ENCODE data around the gene PARVG. TPM values are rescaled to one million over a fixed set of nuclear protein-coding genes. Genes with fewer than 3 reads are reported as not detected.

The PARVG gene
- total RNA-seq, 4 donors from 2014 or later = 7.1 to 16.2 (median 11.2) TPM

- H3K4me1 ChIP-seq = peaks cover 5 to 9% (median 8%) of the 10 kb centered on the region in 4 donors
- 86% methylated on average over 14 of the region's 16 CpGs for WGBS
- peaks cover 0 to 22% (median 0%) of the 10 kb centered on the region in 4 donors for H3K27me3 ChIP-seq
- TF ChIP-seq POLR2AphosphoS5 (IDR thresholded peaks at IDR 0.05) = no peak
- no peak for TF ChIP-seq POLR2A (IDR thresholded peaks at IDR 0.05; ENCODE audit: low read depth)
- no peak for TF ChIP-seq EP300 (IDR thresholded peaks at IDR 0.05)
- TF ChIP-seq, protein P1, sequence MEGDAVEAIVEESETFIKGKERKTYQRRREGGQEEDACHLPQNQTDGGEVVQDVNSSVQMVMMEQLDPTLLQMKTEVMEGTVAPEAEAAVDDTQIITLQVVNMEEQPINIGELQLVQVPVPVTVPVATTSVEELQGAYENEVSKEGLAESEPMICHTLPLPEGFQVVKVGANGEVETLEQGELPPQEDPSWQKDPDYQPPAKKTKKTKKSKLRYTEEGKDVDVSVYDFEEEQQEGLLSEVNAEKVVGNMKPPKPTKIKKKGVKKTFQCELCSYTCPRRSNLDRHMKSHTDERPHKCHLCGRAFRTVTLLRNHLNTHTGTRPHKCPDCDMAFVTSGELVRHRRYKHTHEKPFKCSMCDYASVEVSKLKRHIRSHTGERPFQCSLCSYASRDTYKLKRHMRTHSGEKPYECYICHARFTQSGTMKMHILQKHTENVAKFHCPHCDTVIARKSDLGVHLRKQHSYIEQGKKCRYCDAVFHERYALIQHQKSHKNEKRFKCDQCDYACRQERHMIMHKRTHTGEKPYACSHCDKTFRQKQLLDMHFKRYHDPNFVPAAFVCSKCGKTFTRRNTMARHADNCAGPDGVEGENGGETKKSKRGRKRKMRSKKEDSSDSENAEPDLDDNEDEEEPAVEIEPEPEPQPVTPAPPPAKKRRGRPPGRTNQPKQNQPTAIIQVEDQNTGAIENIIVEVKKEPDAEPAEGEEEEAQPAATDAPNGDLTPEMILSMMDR (IDR thresholded peaks at IDR 0.05) = no peak
- intact Hi-C loops (cut with DNase I) = no loop called here
- no peak overlapping the region for H3K4me3 ChIP-seq
- no peak for DNase-seq (ENCODE audit: extremely low spot score)
- no peaks in the 10 kb centered on the region for H3K36me3 ChIP-seq
- H3K27ac ChIP-seq (replicated peaks in 1 of 4) = no peak overlapping the region
- peaks cover 0 to 11% (median 9%) of the 10 kb centered on the region in 4 donors for H3K9me3 ChIP-seq
Measured at GRCh38 chr22:44207173-44207980, 26.7 kb downstream of the PARVG start.

DNA sequence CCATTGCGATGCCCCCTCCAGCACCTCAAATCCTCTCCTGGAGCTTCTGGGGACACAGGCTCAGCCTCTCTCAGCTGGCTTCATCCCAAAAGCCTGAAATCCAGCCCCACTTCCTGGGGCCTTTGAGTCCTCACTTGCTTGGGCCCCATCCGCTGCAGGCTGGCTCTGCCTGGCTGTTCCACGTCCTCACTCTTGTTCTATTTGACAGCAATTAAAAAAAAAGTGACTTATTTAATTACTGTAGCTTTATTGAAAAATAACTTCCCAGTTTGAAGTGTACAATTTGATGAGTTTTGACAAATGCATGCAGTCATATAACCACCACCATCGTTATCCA, 27.2 kb downstream of the PARVG start:
- intact Hi-C loops (cut with DNase I) = no loop called here
- H3K36me3 ChIP-seq = no peaks in the 10 kb centered on the region
- peaks cover 0 to 11% (median 9%) of the 10 kb centered on the region in 4 donors for H3K9me3 ChIP-seq
- H3K27me3 ChIP-seq = peaks cover 0 to 22% (median 0%) of the 10 kb centered on the region in 4 donors
- TF ChIP-seq, protein P1 (IDR thresholded peaks at IDR 0.05) = no peak
- TF ChIP-seq POLR2A (IDR thresholded peaks at IDR 0.05; ENCODE audit: low read depth) = no peak
- no peak for TF ChIP-seq POLR2AphosphoS5 (IDR thresholded peaks at IDR 0.05)
- TF ChIP-seq EP300 (IDR thresholded peaks at IDR 0.05) = no peak
- no peak overlapping the region for H3K4me3 ChIP-seq
- H3K4me1 ChIP-seq = peaks cover 9 to 15% (median 13%) of the 10 kb centered on the region in 4 donors
- no peak for DNase-seq (ENCODE audit: extremely low spot score)
- WGBS = 85% methylated on average over 4 of the region's 4 CpGs
- no peak overlapping the region for H3K27ac ChIP-seq (replicated peaks in 1 of 4)

- Histone ChIP-seq H3K9me3 (peaks cover 0 to 11% (median 9%) of the 10 kb centered on the region in 4 donors), H3K4me3 (no peak overlapping the region), H3K27me3 (peaks cover 0 to 14% (median 0%) of the 10 kb centered on the region in 4 donors), H3K27ac (replicated peaks in 1 of 4) (no peak overlapping the region), H3K4me1 (peaks cover 9 to 15% (median 13%) of the 10 kb centered on the region in 4 donors), H3K36me3 (no peaks in the 10 kb centered on the region)
- intact Hi-C loops (cut with DNase I) = no loop called here
- DNase-seq (ENCODE audit: extremely low spot score) = no peak
- TF ChIP-seq, protein P1 (IDR thresholded peaks at IDR 0.05) = no peak
- TF ChIP-seq POLR2A (IDR thresholded peaks at IDR 0.05; ENCODE audit: low read depth) (no peak), POLR2AphosphoS5 (IDR thresholded peaks at IDR 0.05) (no peak), EP300 (IDR thresholded peaks at IDR 0.05) (no peak)
- WGBS = 88% methylated on average over 3 of the region's 3 CpGs
Measured at GRCh38 chr22:44209343-44209742, 28.6 kb downstream of the PARVG start.

DNA sequence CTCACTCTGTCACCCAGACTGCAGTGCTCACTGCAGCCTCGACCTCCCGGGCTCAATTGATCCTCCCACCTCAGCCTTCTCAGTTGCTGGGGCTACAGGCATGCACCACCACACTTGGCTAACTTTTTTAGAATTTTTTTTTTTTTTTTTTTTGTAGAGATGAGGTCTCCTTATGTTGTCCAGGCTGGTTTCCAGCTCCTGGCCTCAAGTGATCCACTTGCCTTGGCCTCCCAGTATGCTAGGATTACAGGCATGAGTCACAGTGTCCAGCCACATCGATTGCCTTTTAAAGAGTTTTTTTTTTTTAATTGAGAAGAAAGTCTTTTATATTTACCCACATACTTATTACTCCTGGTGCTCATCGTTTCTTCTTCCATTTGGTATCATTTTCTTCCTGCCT, 30.0 kb downstream of the PARVG start:
- Histone ChIP-seq H3K4me3 (no peak overlapping the region), H3K27me3 (peaks cover 0 to under 1% (median 0%) of the 10 kb centered on the region in 4 donors), H3K9me3 (peaks cover 0 to 11% (median 9%) of the 10 kb centered on the region in 4 donors), H3K4me1 (peaks cover 9 to 15% (median 13%) of the 10 kb centered on the region in 4 donors), H3K36me3 (no peaks in the 10 kb centered on the region), H3K27ac (replicated peaks in 1 of 4) (no peak overlapping the region)
- WGBS = 81% methylated on average over 4 of the region's 4 CpGs
- DNase-seq (ENCODE audit: extremely low spot score) = no peak
- intact Hi-C loops (cut with DNase I) = no loop called here
- TF ChIP-seq EP300 (IDR thresholded peaks at IDR 0.05) (no peak), POLR2A (IDR thresholded peaks at IDR 0.05; ENCODE audit: low read depth) (no peak), POLR2AphosphoS5 (IDR thresholded peaks at IDR 0.05) (no peak)
- TF ChIP-seq, protein P1 (IDR thresholded peaks at IDR 0.05) = no peak

Data from esophagus muscularis mucosa (tissue), 4 donors.